Dedifferentiated amniotic fluid mesenchymal stem cell (primary cell): ENCODE results near the gene WWC2.
A peak's percentile ranks its signal among the peaks of the same experiment; 100 is the strongest.

Experiments used
- DNase-seq: peaks from one replicate; pipeline ENCODE4 v3.0.0-alpha.2; 2016; ENCODE audit errors: extremely low spot score

WWC2 gene

GRCh38 chr4:183329954-183330742 is 231.1 kb downstream of the WWC2 start:
- no peak for DNase-seq

GRCh38 chr4:183330841-183331240 is 231.8 kb downstream of the WWC2 start:
- no peak for DNase-seq

- no peak for DNase-seq
These were observed 233.4 kb downstream of the WWC2 start for GRCh38 chr4:183332447-183332846.

- DNase-seq, result no peak
These were observed 234.1 kb downstream of the WWC2 start for GRCh38 chr4:183333202-183333601.

- DNase-seq, result no peak
These were observed 234.9 kb downstream of the WWC2 start for GRCh38 chr4:183333983-183334382.

- peak; percentile 77 for DNase-seq
These were observed 236.4 kb downstream of the WWC2 start for GRCh38 chr4:183335369-183335940.

- no peak for DNase-seq
These were observed 238.3 kb downstream of the WWC2 start for GRCh38 chr4:183337349-183337748.

GRCh38 chr4:183337833-183338232 is 238.8 kb downstream of the WWC2 start:
- DNase-seq, result no peak

GRCh38 chr4:183342541-183343533 is 243.8 kb downstream of the WWC2 start:
- no peak for DNase-seq

GRCh38 chr4:183343730-183344129 is 244.7 kb downstream of the WWC2 start:
- no peak for DNase-seq

GRCh38 chr4:183344523-183345255 is 245.6 kb downstream of the WWC2 start:
- DNase-seq, result no peak

- DNase-seq, result no peak
These were observed 246.2 kb downstream of the WWC2 start for GRCh38 chr4:183345261-183345660.

GRCh38 chr4:183347146-183347545 is 248.1 kb downstream of the WWC2 start:
- DNase-seq, result no peak

- DNase-seq, result no peak
These were observed 248.5 kb downstream of the WWC2 start for GRCh38 chr4:183347566-183347965.

- no peak for DNase-seq
These were observed 249.1 kb downstream of the WWC2 start for GRCh38 chr4:183348136-183348535.

GRCh38 chr4:183348706-183349659 is 249.9 kb downstream of the WWC2 start:
- DNase-seq, result peak; percentile 73

GRCh38 chr4:183349673-183350072 is 250.6 kb downstream of the WWC2 start:
- no peak for DNase-seq

- DNase-seq, result no peak
These were observed 251.4 kb downstream of the WWC2 start for GRCh38 chr4:183350317-183351071.

GRCh38 chr4:183352546-183352945 is 253.5 kb downstream of the WWC2 start:
- DNase-seq, result no peak

GRCh38 chr4:183353557-183353956 is 254.5 kb downstream of the WWC2 start:
- no peak for DNase-seq
